Thoracic aorta (tissue), 2 donors: ENCODE data around the gene KLF15. TPM values are rescaled to one million over a fixed set of nuclear protein-coding genes. Genes with fewer than 3 reads are reported as not detected.
A peak's percentile ranks its signal among the peaks of the same experiment; 100 is the strongest.

Experiments used
- ATAC-seq: fragments of 150-250 bp; one replicate; pipeline ENCODE4 v1.8.0; 2017; ENCODE audit warnings: low read depth; ENCODE audit not compliant: insufficient number of reproducible peaks, low FRiP score
- DNase-seq: peaks from one replicate; pipeline ENCODE4 v3.0.0-alpha.2; 2020; ENCODE audit warnings: low spot score
- H3K27ac ChIP-seq, 2 donors: fragments of 200-600 bp; sonication (generic); 1 replicate in 1 of 2; 2 replicates in 1 of 2; pipeline ENCODE4 v1.5.1; 2016; ENCODE audit warnings: mild to moderate bottlenecking in 2 of 2, moderate library complexity in 2 of 2
- H3K27me3 ChIP-seq: fragments of 200-600 bp; sonication (generic); replicated peaks from 2 replicates; pipeline ENCODE4 v1.6.0; 2016; ENCODE audit warnings: mild to moderate bottlenecking; ENCODE audit not compliant: insufficient read depth
- H3K36me3 ChIP-seq: fragments of 200-600 bp; sonication (generic); one replicate; pipeline ENCODE4 v1.5.1; 2016
- H3K4me1 ChIP-seq, 2 donors: fragments of 200-600 bp; sonication (generic); 1 replicate in 1 of 2; 2 replicates in 1 of 2; pipeline versions ENCODE4 v1.5.1 to v1.6.0; 2016; ENCODE audit warnings: low read depth in 2 of 2, mild to moderate bottlenecking in 1 of 2; ENCODE audit not compliant: control insufficient read depth in 1 of 2
- H3K4me3 ChIP-seq: fragments of 200-600 bp; sonication (generic); 2 replicates; pipeline ENCODE4 v1.5.1; 2016; ENCODE audit warnings: mild to moderate bottlenecking
- H3K9me3 ChIP-seq: fragments of 200-600 bp; sonication (generic); 2 replicates; pipeline ENCODE4 v1.5.1; 2016
- CTCF ChIP-seq: fragments of 200-600 bp; sonication (generic); IDR thresholded peaks from one replicate; pipeline ENCODE4 v1.5.1; 2019; ENCODE audit warnings: antibody characterized with exemption
- total RNA-seq, 2 donors: library from RNA; depleted of rRNA; stranded (reverse); fragments of >200 nt; gene quantifications; one replicate each; pipeline versions ENCODE4 v1.1.0 to v1.2.3, GENCODE V29; 2016

Gene KLF15
- total RNA-seq, 2 donors from 2014 or later: 55.7 to 90.2 TPM

DNA sequence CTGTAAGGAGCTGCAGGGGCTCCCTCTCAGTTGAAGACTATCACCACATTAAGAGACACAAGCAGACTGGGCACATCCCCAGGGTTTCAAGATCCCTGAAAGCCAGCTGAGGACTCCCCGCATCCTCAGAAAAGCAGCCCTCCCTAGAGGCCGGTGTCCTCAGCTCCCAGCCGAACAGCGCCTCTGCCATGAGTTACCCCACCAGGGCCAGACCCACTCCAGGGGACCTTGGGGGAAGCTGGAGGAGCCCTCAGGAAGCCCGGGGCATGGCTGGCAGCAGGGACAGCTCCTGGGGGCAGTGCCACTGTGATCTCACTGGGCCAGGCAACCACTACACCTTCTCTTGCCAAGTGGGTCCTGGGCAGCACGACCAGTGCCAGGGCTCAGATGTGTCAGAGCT lies 8.1 kb downstream of the KLF15 start:
- Histone ChIP-seq H3K27ac (no peak overlapping the region), H3K36me3 (peaks cover 73% of the 10 kb centered on the region), H3K27me3 (no peaks in the 10 kb centered on the region), H3K9me3 (no peaks in the 10 kb centered on the region), H3K4me1 (peaks cover 10 to 83% of the 10 kb centered on the region in 2 donors), H3K4me3 (no peak overlapping the region)
- no peak for ATAC-seq
- TF ChIP-seq CTCF: no peak
- no peak for DNase-seq

- Histone ChIP-seq H3K27ac (no peak overlapping the region), H3K36me3 (peaks cover 67% of the 10 kb centered on the region), H3K4me1 (peaks cover 13 to 83% of the 10 kb centered on the region in 2 donors), H3K4me3 (no peak overlapping the region), H3K27me3 (no peaks in the 10 kb centered on the region), H3K9me3 (no peaks in the 10 kb centered on the region)
- DNase-seq: no peak
- no peak for ATAC-seq
- peak; percentile 13 for TF ChIP-seq CTCF
Measured at GRCh38 chr3:126348308-126348920, 8.8 kb downstream of the KLF15 start.

GRCh38 chr3:126347543-126348161 lies 9.6 kb downstream of the KLF15 start:
- DNase-seq: no peak
- no peak for ATAC-seq
- Histone ChIP-seq H3K27ac (no peak overlapping the region), H3K9me3 (no peaks in the 10 kb centered on the region), H3K4me3 (no peak overlapping the region), H3K4me1 (peaks cover 16 to 82% of the 10 kb centered on the region in 2 donors), H3K27me3 (no peaks in the 10 kb centered on the region), H3K36me3 (peaks cover 65% of the 10 kb centered on the region)
- TF ChIP-seq CTCF: no peak

- Histone ChIP-seq H3K27me3 (no peaks in the 10 kb centered on the region), H3K36me3 (peaks cover 54% of the 10 kb centered on the region), H3K4me1 (peaks cover 13 to 76% of the 10 kb centered on the region in 2 donors), H3K4me3 (no peak overlapping the region), H3K9me3 (no peaks in the 10 kb centered on the region), H3K27ac (no peak overlapping the region)
- TF ChIP-seq CTCF: no peak
- DNase-seq (no peak), ATAC-seq (no peak)
Measured at GRCh38 chr3:126346466-126346865, 10.7 kb downstream of the KLF15 start.

- DNase-seq (no peak), ATAC-seq (no peak)
- Histone ChIP-seq H3K4me3 (no peak overlapping the region), H3K27ac (no peak overlapping the region), H3K36me3 (peaks cover 52% of the 10 kb centered on the region), H3K9me3 (peaks cover under 1% of the 10 kb centered on the region), H3K4me1 (peaks cover 9 to 71% of the 10 kb centered on the region in 2 donors), H3K27me3 (no peaks in the 10 kb centered on the region)
- no peak for TF ChIP-seq CTCF
Measured at GRCh38 chr3:126345641-126346460, 11.4 kb downstream of the KLF15 start.
